ENCODE data around the gene CRHR2. TPM values are rescaled to one million over a fixed set of nuclear protein-coding genes. Genes with fewer than 3 reads are reported as not detected.

CRHR2 gene
- polyA plus RNA-seq, 1 of the 3 experiments (the other 2 are of a cell fraction): not detected

GRCh38 chr7:30684351-30684750 lies 2.1 kb upstream of the CRHR2 start:
- no peak overlapping the region for H2AFZ ChIP-seq (ENCODE audit: low read depth)
- CTCF ChIA-PET: interaction anchor here (1.2 to 5.4 kb wide), 10 partner anchors 9 to 252 kb away, joined by 3 to 67 read pairs (median 6); no protein-coding TSS in a partner anchor
- WGBS (ENCODE audit: low lambda C conversion rate): 3% methylated on average over 2 of the region's 2 CpGs

GRCh38 chr7:30683816-30684215 lies 1.6 kb upstream of the CRHR2 start:
- Histone ChIP-seq H3K9me3 (no peaks in the 10 kb centered on the region), H3K27me3 (ENCODE audit: insufficient read depth) (peaks cover 59% of the 10 kb centered on the region), H3K4me3 (ENCODE audit: low read depth in 2 of 2, low read length in 1 of 2) (no peak overlapping the region), H4K20me1 (ENCODE audit: insufficient read depth) (0 out of 2 replicates have a peak, but pooled peaks cover 6% of the 10 kb centered on the region), H3K9ac (no peak overlapping the region), H3K9me2 (no peaks in the 10 kb centered on the region), H2AFZ (ENCODE audit: low read depth) (no peak overlapping the region), H3K79me2 (ENCODE audit: insufficient read depth) (no peaks in the 10 kb centered on the region), H3K27ac (ENCODE audit: low read depth in 2 of 2, low read length in 1 of 2) (no peak overlapping the region), H3K4me1 (ENCODE audit: control insufficient read depth in 1 of 2, insufficient read depth in 2 of 2, low read depth in 1 of 2, low read length in 1 of 2) (peaks cover 0 to 27% of the 10 kb centered on the region in 2 experiments; a peak in 1 of 4 replicates), H3F3A (replicated peaks; ENCODE audit: insufficient read depth) (no peaks in the 10 kb centered on the region), H3K36me3 (replicated peaks in 1 of 2; ENCODE audit: control insufficient read depth in 1 of 2, insufficient read depth in 2 of 2, low read length in 1 of 2) (no peaks in the 10 kb centered on the region), H3K4me2 (no peak overlapping the region)
- DNase-seq: no peak
- WGBS (ENCODE audit: low lambda C conversion rate): 71% methylated on average over 3 of the region's 3 CpGs
- CTCF ChIA-PET: interaction anchor here (0.7 to 5.4 kb wide), 14 partner anchors 9 to 253 kb away, joined by 3 to 67 read pairs (median 8); no protein-coding TSS in a partner anchor
- POLR2A ChIA-PET: no interaction called here
- TF ChIP-seq, protein P1, sequence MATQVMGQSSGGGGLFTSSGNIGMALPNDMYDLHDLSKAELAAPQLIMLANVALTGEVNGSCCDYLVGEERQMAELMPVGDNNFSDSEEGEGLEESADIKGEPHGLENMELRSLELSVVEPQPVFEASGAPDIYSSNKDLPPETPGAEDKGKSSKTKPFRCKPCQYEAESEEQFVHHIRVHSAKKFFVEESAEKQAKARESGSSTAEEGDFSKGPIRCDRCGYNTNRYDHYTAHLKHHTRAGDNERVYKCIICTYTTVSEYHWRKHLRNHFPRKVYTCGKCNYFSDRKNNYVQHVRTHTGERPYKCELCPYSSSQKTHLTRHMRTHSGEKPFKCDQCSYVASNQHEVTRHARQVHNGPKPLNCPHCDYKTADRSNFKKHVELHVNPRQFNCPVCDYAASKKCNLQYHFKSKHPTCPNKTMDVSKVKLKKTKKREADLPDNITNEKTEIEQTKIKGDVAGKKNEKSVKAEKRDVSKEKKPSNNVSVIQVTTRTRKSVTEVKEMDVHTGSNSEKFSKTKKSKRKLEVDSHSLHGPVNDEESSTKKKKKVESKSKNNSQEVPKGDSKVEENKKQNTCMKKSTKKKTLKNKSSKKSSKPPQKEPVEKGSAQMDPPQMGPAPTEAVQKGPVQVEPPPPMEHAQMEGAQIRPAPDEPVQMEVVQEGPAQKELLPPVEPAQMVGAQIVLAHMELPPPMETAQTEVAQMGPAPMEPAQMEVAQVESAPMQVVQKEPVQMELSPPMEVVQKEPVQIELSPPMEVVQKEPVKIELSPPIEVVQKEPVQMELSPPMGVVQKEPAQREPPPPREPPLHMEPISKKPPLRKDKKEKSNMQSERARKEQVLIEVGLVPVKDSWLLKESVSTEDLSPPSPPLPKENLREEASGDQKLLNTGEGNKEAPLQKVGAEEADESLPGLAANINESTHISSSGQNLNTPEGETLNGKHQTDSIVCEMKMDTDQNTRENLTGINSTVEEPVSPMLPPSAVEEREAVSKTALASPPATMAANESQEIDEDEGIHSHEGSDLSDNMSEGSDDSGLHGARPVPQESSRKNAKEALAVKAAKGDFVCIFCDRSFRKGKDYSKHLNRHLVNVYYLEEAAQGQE (IDR thresholded peaks at IDR 0.05; ENCODE audit: low read depth, low read length): no peak
- TF ChIP-seq NRF1 (IDR thresholded peaks at IDR 0.05; ENCODE audit: low read depth, low read length): no peak
- TF ChIP-seq RFX5 (IDR thresholded peaks at IDR 0.05; ENCODE audit: low read length): no peak
- TF ChIP-seq POLR2AphosphoS5 (IDR thresholded peaks at IDR 0.05; ENCODE audit: low read depth, low read length): no peak
- TF ChIP-seq CHD2 (IDR thresholded peaks at IDR 0.05; ENCODE audit: low read length, partially characterized antibody): no peak
- TF ChIP-seq GABPA (IDR thresholded peaks at IDR 0.05; ENCODE audit: low read depth): no peak
- no peak for TF ChIP-seq PBX3 (IDR thresholded peaks at IDR 0.05)
- TF ChIP-seq FOSL2 (IDR thresholded peaks at IDR 0.05; ENCODE audit: borderline replicate concordance, low read depth): no peak
- no peak for TF ChIP-seq IRF3 (IDR thresholded peaks at IDR 0.05; ENCODE audit: low read depth, low read length)
- TF ChIP-seq SMC3 (IDR thresholded peaks at IDR 0.05; ENCODE audit: low read depth, low read length): no peak
- no peak for TF ChIP-seq USF2 (IDR thresholded peaks at IDR 0.05; ENCODE audit: borderline replicate concordance, low read depth, low read length)
- TF ChIP-seq YY1 (IDR thresholded peaks at IDR 0.05; ENCODE audit: low read depth): no peak
- no peak for TF ChIP-seq MAX (IDR thresholded peaks at IDR 0.05; ENCODE audit: low read depth)
- TF ChIP-seq, protein P2, sequence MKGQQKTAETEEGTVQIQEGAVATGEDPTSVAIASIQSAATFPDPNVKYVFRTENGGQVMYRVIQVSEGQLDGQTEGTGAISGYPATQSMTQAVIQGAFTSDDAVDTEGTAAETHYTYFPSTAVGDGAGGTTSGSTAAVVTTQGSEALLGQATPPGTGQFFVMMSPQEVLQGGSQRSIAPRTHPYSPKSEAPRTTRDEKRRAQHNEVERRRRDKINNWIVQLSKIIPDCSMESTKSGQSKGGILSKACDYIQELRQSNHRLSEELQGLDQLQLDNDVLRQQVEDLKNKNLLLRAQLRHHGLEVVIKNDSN (IDR thresholded peaks at IDR 0.05; ENCODE audit: borderline replicate concordance, low read depth): no peak

More at GRCh38 chr7:30684351-30684750, 2.1 kb upstream of the CRHR2 start:
- Histone ChIP-seq H3F3A (replicated peaks; ENCODE audit: insufficient read depth) (no peaks in the 10 kb centered on the region), H3K79me2 (ENCODE audit: insufficient read depth) (no peaks in the 10 kb centered on the region), H3K36me3 (replicated peaks in 1 of 2; ENCODE audit: control insufficient read depth in 1 of 2, insufficient read depth in 2 of 2, low read length in 1 of 2) (no peaks in the 10 kb centered on the region), H3K4me3 (ENCODE audit: low read depth in 2 of 2, low read length in 1 of 2) (no peak overlapping the region), H3K9ac (no peak overlapping the region), H3K27ac (ENCODE audit: low read depth in 2 of 2, low read length in 1 of 2) (no peak overlapping the region), H3K27me3 (ENCODE audit: insufficient read depth) (peaks cover 59% of the 10 kb centered on the region), H3K9me3 (no peaks in the 10 kb centered on the region), H4K20me1 (ENCODE audit: insufficient read depth) (0 out of 2 replicates have a peak, but pooled peaks cover 6% of the 10 kb centered on the region), H3K9me2 (no peaks in the 10 kb centered on the region), H3K4me2 (no peak overlapping the region), H3K4me1 (ENCODE audit: control insufficient read depth in 1 of 2, insufficient read depth in 2 of 2, low read depth in 1 of 2, low read length in 1 of 2) (peaks cover 0 to 27% of the 10 kb centered on the region in 2 experiments; a peak in 1 of 4 replicates)
- POLR2A ChIA-PET: no interaction called here
- TF ChIP-seq EP300 (IDR thresholded peaks at IDR 0.05; ENCODE audit: borderline replicate concordance in 1 of 2, low read depth in 1 of 2, low read length in 1 of 2): no peak
- no peak for TF ChIP-seq NRF1 (IDR thresholded peaks at IDR 0.05; ENCODE audit: low read depth, low read length)
- TF ChIP-seq PBX3 (IDR thresholded peaks at IDR 0.05): no peak
- no peak for TF ChIP-seq ELF1 (IDR thresholded peaks at IDR 0.05)
- TF ChIP-seq TEAD4 (IDR thresholded peaks at IDR 0.05; ENCODE audit: borderline replicate concordance, insufficient read depth): no peak
- DNase-seq: no peak
